ENCODE measurements around the gene CCDC142. TPM values are rescaled to one million over a fixed set of nuclear protein-coding genes. Genes with fewer than 3 reads are reported as not detected.
A peak's percentile ranks its signal among the peaks of the same experiment; 100 is the strongest.

The CCDC142 gene
- total and polyA plus RNA-seq, 8 donors = 4.9 to 14.0 (median 6.0) TPM

GRCh38 chr2:74529357-74530238 lies 46.8 kb upstream of the CCDC142 start, which contains the start of the genes AUP1 and HTRA2:
TSS of gene AUP1 (minus strand) at chr2:74529706. CDS start at chr2:74529629, 77 bp downstream.
TSS of gene HTRA2 (plus strand) at chr2:74529933. CDS start at chr2:74530007, 74 bp downstream.
- peak within 1 kb of the TSS; percentile 79 to 88 (median 82) for H3K27ac ChIP-seq
- FAIRE-seq = peak; percentile 45
- H3K27me3 ChIP-seq = no peaks in the 10 kb centered on the region

DNA sequence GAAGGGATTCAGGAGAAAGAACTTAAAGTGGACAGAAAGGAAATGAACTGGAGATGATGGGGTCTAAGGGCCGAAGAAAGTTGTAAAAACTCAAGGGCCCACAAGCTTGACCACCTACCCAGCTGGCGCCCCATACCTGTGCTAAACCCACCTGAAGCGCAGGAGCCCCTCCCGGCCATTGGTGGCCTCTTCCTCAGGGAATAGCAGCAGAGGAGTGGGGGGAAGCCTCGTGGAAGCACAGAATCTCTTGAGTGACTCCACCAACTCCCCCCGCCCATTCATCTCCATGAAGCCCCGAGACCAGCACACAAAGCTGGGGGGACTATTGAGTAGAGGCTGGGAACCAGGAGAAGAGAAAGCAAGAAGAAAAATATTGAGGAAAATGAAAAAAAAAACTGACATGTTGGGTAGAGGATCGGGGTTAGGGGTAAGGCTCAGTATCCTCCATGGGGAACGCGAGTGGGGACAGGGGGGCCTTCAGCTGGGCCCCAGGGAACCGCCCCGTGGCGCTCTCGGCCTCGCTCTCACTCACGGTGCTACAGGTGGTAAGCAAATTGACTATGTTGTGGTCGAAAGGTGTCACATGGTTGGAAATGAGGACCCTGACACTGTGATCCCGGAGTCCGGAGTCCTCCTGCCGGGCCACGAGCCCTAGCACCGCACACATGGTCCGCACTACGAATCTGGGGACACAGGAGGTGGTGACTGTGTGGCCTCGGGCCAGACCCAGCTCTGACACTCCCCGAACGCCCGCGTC lies 46.0 kb upstream of the CCDC142 start:
- H3K4me3 ChIP-seq = peak overlapping the region; percentile 77 to 99 (median 97)
- ATAC-seq (peak; percentile 4 to 19 (median 10)), FAIRE-seq (no peak), DNase-seq (peak in 1 of 6 donors; percentile 26)
- intact Hi-C loops (cut with DNase I) = no loop called here
- no peaks in the 10 kb centered on the region for H3K9me3 ChIP-seq
- H3K4me1 ChIP-seq = peaks cover 7 to 18% (median 14%) of the 10 kb centered on the region in 3 donors
- 12 to 16% methylated on average over 25 to 29 of the region's 29 CpGs for WGBS, 2 donors
- H3K27me3 ChIP-seq = no peaks in the 10 kb centered on the region
- H3K36me3 ChIP-seq = peaks cover 0 to 13% (median 0%) of the 10 kb centered on the region in 3 donors
- TF ChIP-seq, protein P1, sequence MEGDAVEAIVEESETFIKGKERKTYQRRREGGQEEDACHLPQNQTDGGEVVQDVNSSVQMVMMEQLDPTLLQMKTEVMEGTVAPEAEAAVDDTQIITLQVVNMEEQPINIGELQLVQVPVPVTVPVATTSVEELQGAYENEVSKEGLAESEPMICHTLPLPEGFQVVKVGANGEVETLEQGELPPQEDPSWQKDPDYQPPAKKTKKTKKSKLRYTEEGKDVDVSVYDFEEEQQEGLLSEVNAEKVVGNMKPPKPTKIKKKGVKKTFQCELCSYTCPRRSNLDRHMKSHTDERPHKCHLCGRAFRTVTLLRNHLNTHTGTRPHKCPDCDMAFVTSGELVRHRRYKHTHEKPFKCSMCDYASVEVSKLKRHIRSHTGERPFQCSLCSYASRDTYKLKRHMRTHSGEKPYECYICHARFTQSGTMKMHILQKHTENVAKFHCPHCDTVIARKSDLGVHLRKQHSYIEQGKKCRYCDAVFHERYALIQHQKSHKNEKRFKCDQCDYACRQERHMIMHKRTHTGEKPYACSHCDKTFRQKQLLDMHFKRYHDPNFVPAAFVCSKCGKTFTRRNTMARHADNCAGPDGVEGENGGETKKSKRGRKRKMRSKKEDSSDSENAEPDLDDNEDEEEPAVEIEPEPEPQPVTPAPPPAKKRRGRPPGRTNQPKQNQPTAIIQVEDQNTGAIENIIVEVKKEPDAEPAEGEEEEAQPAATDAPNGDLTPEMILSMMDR (IDR thresholded peaks at IDR 0.05) = no peak
- peak overlapping the region; percentile 79 to 88 (median 82) for H3K27ac ChIP-seq

More at GRCh38 chr2:74529357-74530238, 46.8 kb upstream of the CCDC142 start, which contains the start of the genes AUP1 and HTRA2:
- intact Hi-C loops (cut with DNase I) = no loop called here
- TF ChIP-seq, protein P1 (IDR thresholded peaks at IDR 0.05) = no peak
- ATAC-seq = peak; percentile 93 to 97 (median 94)
- no peaks in the 10 kb centered on the region for H3K9me3 ChIP-seq
- H3K36me3 ChIP-seq = peaks cover 0 to 13% (median 0%) of the 10 kb centered on the region in 3 donors
- peak within 1 kb of the TSS; percentile 77 to 99 (median 97) for H3K4me3 ChIP-seq
- H3K4me1 ChIP-seq = peaks cover 7 to 18% (median 14%) of the 10 kb centered on the region in 3 donors
- WGBS, 2 donors = 0% methylated on average over 60 to 87 of the region's 87 CpGs
- DNase-seq = peak; percentile 96 to 100 (median 98)

DNA sequence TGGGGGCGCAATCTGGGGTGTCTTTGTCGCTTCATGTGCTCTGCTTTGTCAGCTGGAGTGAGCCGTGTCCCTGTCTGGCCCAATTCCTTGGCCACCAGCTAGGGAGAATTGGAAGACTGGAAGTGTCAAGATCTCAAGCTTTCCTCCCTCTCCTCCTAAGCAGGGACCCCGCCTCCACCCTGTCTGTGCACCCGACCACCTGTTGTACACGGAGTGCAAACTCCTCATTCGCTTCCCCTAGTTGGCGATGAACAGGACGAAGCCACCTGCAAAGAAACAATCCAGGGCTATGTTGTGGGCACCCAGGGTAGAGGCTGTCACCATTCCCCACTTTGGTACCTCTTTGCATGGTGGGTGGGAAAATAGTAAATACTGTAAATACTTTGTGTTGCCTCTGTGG lies 44.9 kb upstream of the CCDC142 start:
- ATAC-seq (no peak), DNase-seq (peak in 1 of 6 donors; percentile 19), FAIRE-seq (no peak)
- Histone ChIP-seq H3K4me1 (peaks cover 7 to 18% (median 14%) of the 10 kb centered on the region in 3 donors), H3K36me3 (peaks cover 0 to 13% (median 0%) of the 10 kb centered on the region in 3 donors), H3K4me3 (no peak overlapping the region), H3K27me3 (no peaks in the 10 kb centered on the region), H3K27ac (no peak overlapping the region), H3K9me3 (no peaks in the 10 kb centered on the region)
- intact Hi-C loops (cut with DNase I) = no loop called here
- TF ChIP-seq, protein P1 (IDR thresholded peaks at IDR 0.05) = no peak
- 91 to 92% methylated on average over 9 of the region's 9 CpGs for WGBS, 2 donors

DNA sequence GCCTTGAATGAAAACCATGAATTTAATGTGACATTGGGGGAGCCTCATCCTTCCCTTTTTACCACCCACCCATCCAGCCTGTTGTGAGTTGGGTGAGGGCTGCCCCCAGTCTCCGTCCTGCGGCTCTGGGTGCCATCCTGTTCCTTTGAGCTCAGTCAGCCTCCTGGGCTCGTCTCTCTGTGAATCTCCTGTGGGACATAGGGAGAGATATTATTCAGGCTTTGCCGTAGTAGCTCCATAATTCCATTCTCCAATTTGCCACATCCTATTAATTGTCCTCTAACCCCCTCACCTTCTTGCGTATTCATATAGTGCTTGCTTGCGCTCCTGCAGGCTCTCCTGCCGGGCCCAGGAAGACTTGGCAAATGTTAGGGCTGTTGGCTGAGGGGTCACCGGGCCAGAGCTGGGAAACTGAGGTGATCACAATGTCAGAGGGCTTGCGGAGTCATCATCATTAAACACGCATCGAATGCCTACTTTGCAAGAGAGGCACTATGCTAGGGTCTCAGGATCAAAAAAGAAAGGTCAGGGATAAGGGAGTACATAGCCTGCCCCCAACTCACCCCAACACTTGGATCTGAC lies 43.9 kb upstream of the CCDC142 start:
- Histone ChIP-seq H3K27ac (no peak overlapping the region), H3K4me1 (peaks cover 7 to 18% (median 14%) of the 10 kb centered on the region in 3 donors), H3K36me3 (peaks cover 0 to 13% (median 0%) of the 10 kb centered on the region in 3 donors), H3K9me3 (no peaks in the 10 kb centered on the region), H3K4me3 (no peak overlapping the region), H3K27me3 (no peaks in the 10 kb centered on the region)
- peak in 1 of 6 donors; percentile 7 for DNase-seq
- ATAC-seq = no peak
- TF ChIP-seq, protein P1 (IDR thresholded peaks at IDR 0.05) = no peak
- intact Hi-C loops (cut with DNase I) = no loop called here
- FAIRE-seq = no peak
- 97 to 100% methylated on average over 11 of the region's 11 CpGs for WGBS, 2 donors

All from pancreas (tissue), 10 donors.